Measurements from ENCODE around the gene WDR33. TPM values are rescaled to one million over a fixed set of nuclear protein-coding genes. Genes with fewer than 3 reads are reported as not detected.

Gene WDR33
- total and polyA plus RNA-seq, 2 of the 13 experiments (the other 11 are each of a cell fraction or from before 2014, with no cell fraction given) = 54.9 to 78.2 TPM

- TF ChIP-seq YY1 (IDR thresholded peaks at IDR 0.05; ENCODE audit: insufficient read depth, insufficient replicate concordance, low read depth, low read length) = no peak
- TF ChIP-seq ZGPAT (CRISPR knock-in tag; IDR thresholded peaks at IDR 0.05) = peak; percentile 34; the same call in 1 of the 2 replicates
- no peak for TF ChIP-seq SOX6 (IDR thresholded peaks at IDR 0.05)
- no peak; the same call in 1 of the 2 replicates for TF ChIP-seq SOX6 (CRISPR knock-in tag; IDR thresholded peaks at IDR 0.05)
- no peak for TF ChIP-seq ISL2 (CRISPR knock-in tag; IDR thresholded peaks at IDR 0.05)
- TF ChIP-seq CTCF (CRISPR knock-in tag; IDR thresholded peaks at IDR 0.05) = no peak
- no peak for TF ChIP-seq POLR2G (IDR thresholded peaks at IDR 0.05; ENCODE audit: low read depth, low read length)
- TF ChIP-seq ZNF816 (CRISPR knock-in tag; IDR thresholded peaks at IDR 0.05; ENCODE audit: borderline replicate concordance) = no peak
- no peak for TF ChIP-seq SNAI1 (CRISPR knock-in tag; IDR thresholded peaks at IDR 0.05; ENCODE audit: borderline replicate concordance)
- TF ChIP-seq PBX2 (CRISPR knock-in tag; IDR thresholded peaks at IDR 0.05) = no peak
- TF ChIP-seq ZNF343 (CRISPR knock-in tag; IDR thresholded peaks at IDR 0.05) = no peak
- TF ChIP-seq TBP (CRISPR knock-in tag; IDR thresholded peaks at IDR 0.05) = no peak
- TF ChIP-seq ELF1 (CRISPR knock-in tag; IDR thresholded peaks at IDR 0.05) = no peak
- no peak for TF ChIP-seq JUNB (CRISPR knock-in tag; IDR thresholded peaks at IDR 0.05; ENCODE audit: borderline replicate concordance)
- TF ChIP-seq MAFK (conservative IDR thresholded peaks at IDR 0.05 in 1 of 2, IDR thresholded peaks at IDR 0.05 in 1 of 2; ENCODE audit: low read length in 2 of 2) = no peak
- TF ChIP-seq ATF1 (CRISPR knock-in tag; IDR thresholded peaks at IDR 0.05) = no peak
- TF ChIP-seq ZNF337 (CRISPR knock-in tag; IDR thresholded peaks at IDR 0.05; ENCODE audit: borderline replicate concordance, low read depth) = no peak
- peak; percentile 55 for TF ChIP-seq TBX2 (CRISPR knock-in tag; IDR thresholded peaks at IDR 0.05; ENCODE audit: borderline replicate concordance)
- no peak for TF ChIP-seq TGIF2 (CRISPR knock-in tag; IDR thresholded peaks at IDR 0.05)
- TF ChIP-seq ZFAT (CRISPR knock-in tag; conservative IDR thresholded peaks at IDR 0.05) = no peak
- no peak for TF ChIP-seq ZBTB25 (CRISPR knock-in tag; IDR thresholded peaks at IDR 0.05)
- no peak for TF ChIP-seq NONO (IDR thresholded peaks at IDR 0.05)
- peak; percentile 60 for TF ChIP-seq NONO (CRISPR knock-in tag; conservative IDR thresholded peaks at IDR 0.05)
- TF ChIP-seq ZNF446 (CRISPR knock-in tag; IDR thresholded peaks at IDR 0.05) = no peak
Observed at GRCh38 chr2:127674241-127675209, 136.4 kb downstream of the WDR33 start (continued).
